SK-N-MC (cell line): ENCODE measurements around the gene NIP7.

Experiments used
- EZH2 ChIP-seq: fragments of 200-600 bp; sonication (generic); IDR thresholded peaks from one replicate; pipeline ENCODE4 v1.6.1; 2017; ENCODE audit warnings: antibody characterized with exemption
- POLR2AphosphoS5 ChIP-seq: IDR thresholded peaks from 2 replicates; pipeline ENCODE4 v1.6.1; 2012; ENCODE audit warnings: mild to moderate bottlenecking, low read depth, low read length, borderline replicate concordance

GRCh38 chr16:69363281-69363717 is 23.7 kb downstream of the NIP7 start:
- TF ChIP-seq EZH2 = no peak
- TF ChIP-seq POLR2AphosphoS5 = no peak
